Activated T-helper 1 cell treated with Interleukin-2 at 50 U/mL for 16 hours (primary cell): ENCODE results near the gene PRKCE.

ENCODE experiments used
- DNase-seq: peaks from one replicate; pipeline ENCODE4 v3.0.0-alpha.2; 2020; ENCODE audit warnings: low read depth

Gene PRKCE

GRCh38 chr2:45992021-45992740 is 340.7 kb downstream of the PRKCE start:
- DNase-seq = no peak

- DNase-seq = no peak
These were observed 341.4 kb downstream of the PRKCE start for GRCh38 chr2:45992741-45993475.

- no peak for DNase-seq
These were observed 342.1 kb downstream of the PRKCE start for GRCh38 chr2:45993476-45993991.

GRCh38 chr2:45994060-45994459 is 342.6 kb downstream of the PRKCE start:
- no peak for DNase-seq

- DNase-seq = no peak
These were observed 349.2 kb downstream of the PRKCE start for GRCh38 chr2:46000660-46001059.

GRCh38 chr2:46001290-46001689 is 349.8 kb downstream of the PRKCE start:
- DNase-seq = no peak

GRCh38 chr2:46001741-46002506 is 350.4 kb downstream of the PRKCE start:
- no peak for DNase-seq

- DNase-seq = no peak
These were observed 351.0 kb downstream of the PRKCE start for GRCh38 chr2:46002507-46002883.

GRCh38 chr2:46002947-46003346 is 351.5 kb downstream of the PRKCE start:
- DNase-seq = no peak

- no peak for DNase-seq
These were observed 352.5 kb downstream of the PRKCE start for GRCh38 chr2:46003903-46004473.

GRCh38 chr2:46006473-46007025 is 355.1 kb downstream of the PRKCE start:
- DNase-seq = no peak

GRCh38 chr2:46007412-46007811 is 355.9 kb downstream of the PRKCE start:
- DNase-seq = no peak

- no peak for DNase-seq
These were observed 356.8 kb downstream of the PRKCE start for GRCh38 chr2:46008091-46008870.

GRCh38 chr2:46009315-46009714 is 357.8 kb downstream of the PRKCE start:
- DNase-seq = no peak

GRCh38 chr2:46009772-46010171 is 358.3 kb downstream of the PRKCE start:
- DNase-seq = no peak

- no peak for DNase-seq
These were observed 358.9 kb downstream of the PRKCE start for GRCh38 chr2:46010223-46010924.

- DNase-seq = no peak
These were observed 359.5 kb downstream of the PRKCE start for GRCh38 chr2:46010925-46011490.

- no peak for DNase-seq
These were observed 361.3 kb downstream of the PRKCE start for GRCh38 chr2:46012618-46013240.

- no peak for DNase-seq
These were observed 362.3 kb downstream of the PRKCE start for GRCh38 chr2:46013726-46014125.
